GM21515 (cell line): ENCODE measurements around the gene TMEM181.
"Not testable (repeated sequence)": the region's sequence is repeated elsewhere in the genome, so short reads cannot be mapped to it uniquely, and the experiment has no call there.

Experiments
- ATAC-seq: cut with Tn5 transposase; IDR thresholded peaks from one replicate; pipeline ENCODE4 v1.9.1; 2021; ENCODE audit not compliant: unreplicated experiment

The TMEM181 gene

DNA sequence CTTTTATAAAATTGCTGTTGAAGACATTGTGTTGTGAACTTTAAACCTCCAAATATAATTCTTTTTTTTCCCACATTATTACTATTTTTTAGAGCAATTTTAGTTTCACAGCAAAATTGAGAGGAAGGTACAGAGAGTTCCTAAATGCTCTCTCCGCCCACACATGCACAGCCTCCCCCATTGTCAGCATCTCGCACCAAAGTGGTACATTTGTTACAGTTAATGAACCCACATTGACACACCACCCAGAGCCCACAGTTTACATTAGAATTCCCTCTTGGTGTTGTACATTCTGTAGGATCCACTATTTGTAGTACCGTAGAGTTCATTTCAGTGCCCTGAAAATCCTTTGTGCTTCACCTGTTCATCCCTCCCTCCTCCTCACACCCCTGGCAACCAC lies 33.8 kb downstream of the TMEM181 start:
- no peak for ATAC-seq

DNA sequence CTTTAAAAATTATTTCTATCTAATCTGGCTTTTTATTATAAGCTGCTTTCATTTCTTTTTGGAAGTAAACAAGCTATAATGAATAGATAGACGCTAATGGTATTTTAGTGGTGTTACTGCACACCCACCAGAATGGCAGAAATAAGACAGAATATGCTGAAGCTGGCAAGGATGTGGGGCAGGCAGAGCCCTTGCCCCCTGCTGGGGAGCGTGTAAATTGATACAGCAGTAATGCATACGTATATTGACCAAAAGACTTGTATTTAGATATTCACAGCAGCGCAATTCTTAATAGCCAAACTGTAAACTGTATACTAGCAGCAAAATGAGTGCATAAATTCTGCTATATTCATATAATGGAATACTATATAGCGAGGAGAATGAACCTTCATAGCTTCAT lies 35.3 kb downstream of the TMEM181 start:
- ATAC-seq, result no peak

DNA sequence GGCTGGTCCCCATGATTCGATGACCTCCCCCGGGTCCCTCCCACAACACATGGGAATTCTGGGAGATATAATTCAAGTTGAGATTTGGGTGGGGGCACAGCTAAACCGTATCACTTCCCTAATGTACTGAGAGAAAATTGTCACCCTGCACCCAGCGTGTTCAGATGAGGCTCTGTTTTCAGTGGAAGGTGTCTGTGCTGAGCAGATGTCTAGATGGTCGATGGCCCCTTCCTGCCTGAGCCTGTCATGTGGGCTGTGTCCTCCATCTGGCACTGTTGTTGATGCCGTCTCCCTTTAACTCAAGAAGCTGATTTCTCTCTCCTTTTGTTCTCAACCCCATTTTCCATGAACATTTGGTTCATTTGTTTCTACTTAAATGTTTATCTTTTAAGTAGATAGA lies 37.0 kb downstream of the TMEM181 start:
- ATAC-seq, result no peak

DNA sequence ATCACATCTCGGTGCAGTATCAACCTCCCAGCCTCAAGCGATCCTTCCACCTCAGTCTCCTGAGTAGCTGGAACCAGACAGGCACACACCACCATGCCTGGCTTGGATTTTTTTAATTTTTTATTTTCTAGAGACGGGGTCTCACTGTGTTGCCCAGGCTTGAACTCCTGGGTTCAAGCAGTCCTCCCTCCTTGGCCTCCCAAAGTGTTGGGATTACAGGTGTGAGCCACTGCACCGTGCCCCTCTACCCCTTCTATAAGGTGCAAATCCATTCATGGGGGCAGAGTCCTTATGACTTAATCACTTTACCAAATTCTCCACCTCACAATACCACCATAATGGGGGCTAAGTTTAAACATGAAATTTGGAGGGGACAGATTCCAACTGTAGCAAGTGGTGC lies 37.7 kb downstream of the TMEM181 start:
- ATAC-seq, result no peak

DNA sequence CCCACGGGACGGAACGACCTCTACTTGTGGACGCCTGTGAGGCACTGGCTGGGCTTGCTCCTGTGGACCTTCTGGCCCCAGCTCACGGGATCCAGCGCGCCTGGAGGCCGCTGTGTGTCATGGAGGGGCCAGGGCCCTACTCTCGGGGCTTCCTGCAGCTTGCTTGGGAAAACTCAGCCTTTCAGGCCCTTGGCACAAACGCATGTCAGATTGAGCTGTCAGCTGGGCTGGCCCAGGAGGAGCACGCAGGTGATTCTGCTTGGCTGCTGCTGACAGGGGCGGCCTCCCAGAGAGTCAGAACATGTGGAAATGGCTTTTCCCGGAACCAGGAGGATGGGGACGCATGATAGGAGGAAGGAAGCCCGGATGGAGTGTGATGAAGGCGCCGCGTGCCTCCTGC lies 39.7 kb downstream of the TMEM181 start:
- ATAC-seq, result no peak

DNA sequence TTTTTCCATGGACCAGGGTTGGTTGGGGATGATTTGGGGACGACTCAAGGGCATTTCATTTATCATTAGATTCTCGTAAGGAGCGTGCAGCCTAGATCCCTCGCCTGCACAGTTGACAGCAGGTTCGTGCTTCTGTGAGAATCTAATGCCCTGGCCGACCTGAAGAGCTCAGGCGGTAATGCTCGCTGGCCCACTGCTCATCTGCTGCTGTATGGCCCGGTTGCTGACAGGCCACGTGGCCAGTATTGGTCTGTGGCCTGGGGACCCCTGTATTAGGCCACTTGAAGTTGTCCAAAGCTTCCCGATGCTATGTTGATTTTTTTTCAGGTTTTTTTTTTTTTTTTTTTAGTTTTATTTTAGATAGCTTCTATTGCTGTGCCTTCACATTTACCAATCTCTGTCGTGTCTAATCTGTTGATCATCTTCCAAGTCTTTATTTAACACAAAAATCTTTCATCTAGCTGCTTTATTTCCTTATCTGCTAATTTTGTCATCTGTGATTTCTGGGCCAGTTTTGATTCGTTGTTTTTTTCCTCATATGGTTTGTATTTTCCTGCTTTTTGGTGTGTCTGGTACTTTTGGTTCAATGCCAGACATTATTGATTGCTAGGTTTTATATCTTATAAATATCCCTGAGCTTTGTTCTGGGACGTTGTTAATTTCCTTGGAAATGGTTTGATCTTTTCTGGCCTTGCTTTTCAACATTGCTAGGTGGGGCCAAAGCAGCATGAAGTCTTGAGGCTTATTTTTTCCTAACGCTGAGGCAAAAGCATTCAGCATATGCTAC lies 43.6 kb downstream of the TMEM181 start:
- no peak for ATAC-seq

DNA sequence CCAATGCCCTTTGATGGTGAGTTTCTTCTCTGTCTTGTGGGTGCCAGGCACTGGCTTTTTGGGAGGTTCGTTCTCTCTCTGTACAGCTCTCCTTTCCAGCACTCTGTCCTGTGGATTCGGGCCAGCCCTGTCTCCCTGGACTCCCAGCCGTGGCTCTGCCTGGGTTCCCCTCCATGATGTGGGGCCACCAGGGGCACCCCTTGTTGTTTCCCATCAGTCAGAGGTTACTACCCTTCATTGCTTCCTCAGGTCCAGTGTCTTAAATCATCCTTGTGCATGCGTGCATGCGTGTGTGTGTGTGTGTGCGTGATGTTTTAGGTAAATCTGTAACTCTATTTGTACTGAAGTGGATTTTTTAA lies 44.1 kb downstream of the TMEM181 start:
- ATAC-seq, result no peak

DNA sequence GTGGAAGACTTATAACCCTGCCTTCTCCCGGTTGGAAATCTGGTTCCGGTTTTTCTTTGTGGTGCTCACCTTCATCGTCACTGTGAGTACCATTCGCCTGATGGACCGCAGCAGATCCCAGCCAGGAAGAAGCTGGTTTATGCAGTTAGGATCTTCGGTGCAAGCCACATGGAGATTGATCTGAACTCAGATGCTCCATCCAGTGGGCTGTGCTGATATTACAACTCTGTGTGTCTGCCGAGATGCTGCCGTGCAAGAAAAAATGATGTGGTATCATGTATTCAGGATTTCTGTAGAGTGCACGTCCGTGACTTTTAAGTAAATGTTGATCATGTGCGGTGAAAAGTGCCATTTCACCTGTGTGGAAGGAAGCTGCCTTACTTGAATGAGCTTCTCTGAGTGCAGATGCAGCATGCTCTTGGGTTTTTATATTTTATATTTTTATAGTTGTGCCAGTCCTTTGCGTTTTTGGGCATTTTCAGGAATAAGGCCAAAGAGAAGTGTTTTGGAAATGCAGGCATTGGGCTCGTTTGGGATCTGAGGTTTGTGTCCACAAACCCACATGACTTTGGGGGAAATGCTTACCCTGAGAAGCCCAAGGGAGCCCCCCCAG lies 45.5 kb downstream of the TMEM181 start:
- ATAC-seq, result no peak

DNA sequence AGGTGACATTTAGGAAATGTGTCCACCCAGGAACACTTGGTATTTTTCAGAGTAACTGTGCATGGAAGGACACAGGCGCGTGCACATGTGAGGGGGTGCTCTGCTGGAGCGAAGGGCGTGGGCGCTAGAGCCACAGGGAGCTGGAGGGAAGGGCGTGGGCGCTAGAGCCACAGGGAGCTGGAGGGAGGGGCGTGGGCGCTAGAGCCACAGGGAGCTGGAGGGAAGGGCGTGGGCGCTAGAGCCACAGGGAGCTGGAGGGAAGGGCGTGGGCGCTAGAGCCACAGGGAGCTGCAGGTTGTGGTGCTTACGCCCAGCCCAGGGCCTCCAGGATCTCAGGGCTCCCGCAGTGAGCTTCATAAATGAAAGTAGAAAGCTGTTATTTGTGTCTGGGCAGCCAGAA lies 46.1 kb downstream of the TMEM181 start:
- not testable (repeated sequence) for ATAC-seq

DNA sequence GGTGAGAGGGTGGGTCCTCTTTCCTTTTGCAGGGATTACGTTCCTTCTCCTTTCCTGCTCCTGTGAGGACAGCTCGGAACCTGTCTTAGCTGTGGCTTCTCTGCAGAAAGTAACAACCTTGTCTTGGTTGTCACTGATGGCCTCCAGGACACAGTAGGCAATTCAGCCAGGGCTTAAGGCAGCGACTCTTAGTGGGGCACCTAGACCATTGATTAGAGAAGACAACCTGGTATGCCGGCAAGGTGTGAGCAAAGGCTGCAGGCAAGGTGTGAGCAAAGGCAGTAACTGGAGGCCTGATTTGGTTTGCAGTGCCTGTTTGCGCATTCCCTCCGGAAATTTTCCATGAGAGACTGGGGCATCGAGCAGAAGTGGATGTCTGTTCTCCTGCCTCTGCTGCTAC lies 47.0 kb downstream of the TMEM181 start:
- no peak for ATAC-seq

DNA sequence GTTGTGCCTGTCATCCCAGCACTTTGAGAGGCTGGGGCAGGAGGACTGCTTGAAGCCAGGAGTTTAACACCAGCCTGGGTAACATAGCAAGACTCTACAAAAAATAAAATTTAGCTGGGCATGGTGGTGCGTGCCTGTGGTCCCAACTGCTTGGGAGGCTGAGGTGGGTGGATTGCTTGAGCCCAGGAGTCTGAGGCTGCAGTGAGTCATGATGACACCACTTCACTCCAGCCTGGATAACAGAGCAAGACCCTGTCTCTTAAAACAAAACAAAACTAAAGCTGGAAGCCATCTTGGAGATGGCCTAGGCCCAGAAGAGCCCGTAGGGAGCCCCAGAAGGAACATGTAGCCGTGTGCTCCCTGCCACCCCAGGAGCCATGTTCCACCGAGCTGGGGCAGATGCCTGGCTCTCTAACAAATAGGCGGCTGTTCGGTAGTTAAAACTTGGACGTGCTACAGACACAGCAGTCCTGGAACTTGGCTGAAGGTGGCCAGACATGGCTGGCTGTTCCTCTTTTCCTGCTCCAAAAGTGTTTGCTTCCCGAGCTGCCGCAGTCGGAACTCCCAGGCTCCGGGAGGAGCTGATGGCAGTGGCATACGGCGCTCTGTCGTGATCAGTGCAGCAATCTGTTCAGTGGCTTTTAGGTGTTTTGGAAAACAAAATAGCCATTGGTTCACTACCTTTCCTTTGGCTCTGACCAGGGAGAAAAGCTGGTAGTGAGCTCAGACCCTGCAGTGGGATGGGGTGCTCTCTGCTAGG lies 47.7 kb downstream of the TMEM181 start:
- ATAC-seq, result no peak

DNA sequence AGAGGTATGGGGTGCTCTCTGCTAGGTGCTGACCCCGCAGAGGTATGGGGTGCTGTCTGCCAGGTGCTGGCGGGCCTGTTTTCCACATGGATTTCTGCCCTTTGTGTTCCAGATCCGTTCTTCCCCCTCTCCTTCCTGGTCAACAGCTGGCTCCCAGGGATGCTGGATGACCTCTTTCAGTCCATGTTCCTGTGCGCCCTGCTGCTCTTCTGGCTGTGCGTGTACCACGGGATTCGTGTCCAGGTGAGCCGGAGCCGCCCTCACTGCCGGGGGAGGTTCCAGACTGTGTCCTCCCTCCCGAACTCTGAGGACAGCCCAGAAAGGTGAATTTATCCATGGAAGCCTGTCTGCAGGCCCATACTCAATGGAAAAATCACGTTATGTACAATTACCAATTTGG lies 48.3 kb downstream of the TMEM181 start:
- no peak for ATAC-seq

DNA sequence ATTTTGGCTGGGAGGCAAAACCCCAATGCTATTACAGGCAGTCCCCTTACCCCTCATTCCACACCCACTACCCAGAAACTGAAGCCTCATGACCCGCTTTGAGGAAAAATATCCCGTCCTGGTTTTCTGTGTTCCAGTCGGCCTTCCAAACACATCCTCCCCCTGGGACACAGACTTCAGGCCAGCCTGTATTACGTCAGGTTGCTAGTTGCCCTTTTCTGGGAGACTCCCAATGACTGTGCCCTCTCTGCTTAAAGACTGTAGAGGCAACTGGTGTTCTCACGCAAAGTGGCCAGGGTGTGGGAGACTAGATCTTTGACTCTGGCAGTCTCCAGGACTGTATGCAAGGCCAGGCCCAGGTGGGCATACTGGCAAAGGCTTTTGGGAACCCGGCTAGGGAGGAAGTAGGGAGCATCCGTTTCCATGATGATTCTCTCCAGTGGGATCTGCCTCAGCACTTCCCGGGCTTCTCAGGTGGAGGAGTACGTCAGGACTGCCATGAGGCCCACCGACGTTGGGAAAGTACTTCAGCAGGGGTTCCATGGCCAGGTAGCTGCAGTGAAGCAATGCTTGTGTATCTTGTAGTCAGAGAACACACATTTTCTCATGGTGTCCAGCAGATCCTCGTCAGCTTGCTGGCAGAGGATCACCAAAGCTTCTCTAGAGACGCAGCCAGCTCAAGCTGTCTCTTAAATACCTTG lies 49.7 kb downstream of the TMEM181 start:
- no peak for ATAC-seq

DNA sequence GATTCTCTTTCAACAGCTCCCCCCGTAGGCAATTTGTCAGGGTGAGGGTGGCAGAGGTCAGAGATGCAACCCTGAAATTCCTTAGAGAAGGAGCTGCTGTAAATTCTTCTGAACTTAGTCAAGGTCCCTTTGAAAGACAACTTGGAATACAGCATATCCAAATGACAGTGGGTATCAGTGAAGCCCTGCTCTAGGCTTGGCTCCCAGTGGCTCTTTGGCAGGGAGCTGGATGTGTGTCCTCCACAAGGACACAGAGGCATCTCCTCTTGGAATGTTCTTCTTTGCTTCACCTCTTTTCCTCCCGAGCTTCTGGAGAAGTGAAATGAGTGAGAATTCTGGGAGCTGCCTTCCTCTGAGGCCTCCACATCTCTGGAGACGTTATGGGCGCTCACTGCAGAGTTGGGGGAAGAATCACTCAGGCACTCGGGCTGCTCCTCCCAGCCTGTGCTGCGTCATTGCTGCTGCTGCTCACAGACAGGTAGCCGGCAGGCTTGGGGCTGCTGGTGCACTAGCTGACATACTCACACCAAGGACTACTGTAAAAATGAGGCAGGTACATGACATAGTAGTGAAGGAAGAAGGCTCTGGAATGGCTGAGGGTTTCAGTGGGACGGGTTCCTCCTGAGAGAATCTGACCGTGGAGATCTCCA lies 50.6 kb downstream of the TMEM181 start:
- ATAC-seq, result no peak

DNA sequence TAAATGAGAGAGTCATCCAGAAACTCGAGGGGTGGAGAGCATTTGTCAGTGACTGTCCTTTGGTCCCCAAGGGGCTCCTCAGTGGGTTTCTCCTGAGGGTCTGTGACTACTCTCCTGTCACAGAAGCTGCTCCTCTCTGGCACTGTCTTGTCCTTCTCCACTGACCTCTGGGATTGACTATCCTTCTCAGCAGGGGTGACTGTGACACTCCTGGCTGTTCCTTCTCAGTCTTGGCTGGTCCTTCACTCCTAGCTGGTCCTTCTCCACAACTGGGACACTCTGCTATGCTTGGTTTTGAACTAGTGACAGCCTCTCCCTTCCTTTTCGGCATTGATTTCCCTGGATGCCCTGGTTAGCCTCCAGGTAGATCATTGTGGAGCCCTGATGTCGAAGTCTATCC lies 51.1 kb downstream of the TMEM181 start:
- no peak for ATAC-seq

DNA sequence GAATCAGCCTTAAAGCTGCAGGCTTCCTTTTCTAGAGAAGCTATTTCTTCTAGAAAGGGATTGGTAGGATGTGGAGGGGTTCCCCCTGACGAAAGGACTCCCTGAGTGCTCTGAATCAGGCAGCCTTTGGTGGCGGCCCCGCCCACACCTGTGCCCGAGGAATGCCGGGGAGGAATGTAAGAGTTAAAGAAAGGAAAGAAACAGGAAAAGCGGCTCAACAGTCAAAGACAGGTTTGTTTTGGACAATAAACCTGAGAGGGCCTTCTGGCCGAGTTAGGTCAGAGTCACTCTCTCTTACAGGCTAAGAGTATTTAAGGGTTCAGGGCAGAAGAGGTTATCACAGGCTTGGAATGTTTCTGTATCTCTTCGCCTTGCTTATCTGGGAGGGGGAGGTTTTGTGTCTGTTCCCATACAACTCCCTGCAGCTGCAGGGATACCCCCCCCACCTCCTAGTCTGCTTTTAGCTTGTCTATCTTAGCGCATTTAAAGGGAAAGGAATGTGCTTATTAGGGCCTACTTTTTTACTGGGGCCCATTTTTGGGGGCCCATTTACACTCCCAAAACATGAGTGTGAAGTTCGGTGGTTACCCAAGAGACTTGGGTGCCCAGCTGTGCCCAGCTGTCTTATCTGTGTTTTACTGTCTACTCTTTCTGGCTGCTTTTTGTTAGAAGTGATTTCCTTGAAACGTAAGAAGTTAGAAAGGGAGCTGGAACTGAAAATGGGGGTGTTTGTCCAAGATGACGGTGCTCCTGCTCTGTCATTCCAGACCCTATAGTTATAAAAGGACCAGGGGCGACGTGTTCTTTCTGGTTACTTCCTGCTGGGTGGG lies 51.9 kb downstream of the TMEM181 start:
- no peak for ATAC-seq

DNA sequence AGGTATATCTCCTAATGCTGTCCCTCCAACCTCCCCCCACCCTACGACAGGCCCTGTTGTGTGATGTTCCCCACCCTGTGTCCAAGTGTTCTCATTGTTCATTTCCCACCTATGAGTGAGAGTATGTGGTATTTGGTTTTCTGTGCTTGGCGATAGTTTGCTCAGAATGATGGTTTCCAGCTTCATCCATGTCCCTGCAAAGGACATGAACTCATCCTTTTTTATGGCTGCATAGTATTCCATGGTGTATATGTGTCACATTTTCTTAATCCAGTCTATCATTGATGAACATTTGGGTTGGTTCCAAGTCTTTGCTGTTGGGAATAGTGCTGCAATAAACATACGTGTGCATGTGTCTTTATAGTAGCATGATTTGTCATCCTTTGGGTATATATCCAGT lies 54.7 kb downstream of the TMEM181 start:
- not testable (repeated sequence) for ATAC-seq

DNA sequence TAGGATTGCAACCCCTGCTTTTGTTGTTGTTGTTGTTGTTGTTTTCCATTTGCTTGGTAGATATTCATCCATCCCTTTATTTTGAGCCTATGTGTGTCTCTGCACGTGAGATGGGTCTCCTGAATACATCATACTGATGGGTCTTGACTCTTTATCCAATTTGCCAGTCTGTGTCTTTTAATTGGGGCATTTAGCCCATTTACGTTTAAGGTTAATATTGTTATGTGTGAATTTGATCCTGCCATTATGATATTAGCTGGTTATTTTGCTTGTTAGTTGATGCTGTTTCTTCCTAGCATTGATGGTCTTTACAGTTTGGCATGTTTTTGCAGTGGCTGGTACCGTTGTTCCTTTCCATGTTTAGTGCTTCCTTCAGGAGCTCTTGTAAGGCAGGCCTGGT lies 58.4 kb downstream of the TMEM181 start:
- not testable (repeated sequence) for ATAC-seq

DNA sequence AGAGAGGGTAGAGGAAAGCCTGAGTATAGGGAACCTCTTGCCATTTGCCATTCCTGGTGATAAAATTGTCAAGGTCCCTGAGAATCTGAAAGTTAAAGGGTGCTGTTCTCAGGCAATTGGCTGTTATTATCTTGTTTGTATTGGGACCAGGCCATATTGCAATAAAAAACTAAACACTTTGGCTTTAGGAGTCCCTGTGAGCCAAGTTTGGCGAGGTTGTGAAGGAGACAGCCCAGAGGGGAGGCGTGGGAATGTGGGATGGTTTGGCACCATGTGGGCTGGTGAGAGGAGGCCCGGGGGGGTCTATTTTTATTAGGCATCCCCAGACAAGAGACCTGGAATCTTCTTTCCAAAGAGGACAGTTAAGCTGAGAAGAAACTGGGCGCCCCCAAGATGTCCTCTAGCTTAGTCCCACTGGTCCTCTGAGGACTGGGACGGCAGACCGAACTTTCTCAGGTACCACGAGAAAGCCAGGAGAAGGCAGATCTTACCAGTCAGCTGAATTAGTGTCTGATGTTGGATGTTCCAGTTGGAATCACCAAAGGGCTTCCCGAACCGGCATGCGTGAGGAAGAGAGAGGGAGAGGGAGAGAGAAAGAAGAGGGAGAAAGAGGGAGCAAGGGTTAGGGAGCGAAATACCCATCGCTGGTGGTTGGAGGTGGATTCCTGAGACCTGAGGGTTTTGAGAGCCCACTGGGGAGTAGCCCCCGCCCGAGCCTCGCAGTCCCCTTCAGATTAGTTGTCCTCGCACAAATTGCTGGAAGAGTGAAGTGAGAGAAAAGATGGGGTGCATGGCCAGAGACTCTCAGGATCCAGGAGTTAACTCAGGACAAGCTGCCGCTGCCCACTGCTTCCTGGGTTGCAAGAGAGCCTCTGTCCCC lies 60.3 kb downstream of the TMEM181 start:
- ATAC-seq, result no peak
